ENCODE results near the gene SRSF6.

Gene SRSF6

GRCh38 chr20:43511879-43512278 lies 54.2 kb downstream of the SRSF6 start:
- no peak for TF ChIP-seq CTCF (IDR thresholded peaks at IDR 0.05; ENCODE audit: control insufficient read depth, extremely low read depth, insufficient read depth)
- no peak overlapping the region for H3K4me3 ChIP-seq (ENCODE audit: low read depth, low read length)
- no peak for DNase-seq (ENCODE audit: low read depth)

- no peak for TF ChIP-seq CTCF (IDR thresholded peaks at IDR 0.05; ENCODE audit: control insufficient read depth, extremely low read depth, insufficient read depth)
- H3K4me3 ChIP-seq (ENCODE audit: low read depth, low read length): peak overlapping the region; percentile 74
Measured at GRCh38 chr20:43513372-43513930, 55.8 kb downstream of the SRSF6 start.

More at GRCh38 chr20:43513372-43513930, 55.8 kb downstream of the SRSF6 start:
- no peak for DNase-seq (ENCODE audit: low read depth)
